H9 (cell line): ENCODE results near the gene ASPG. TPM values are rescaled to one million over a fixed set of nuclear protein-coding genes. Genes with fewer than 3 reads are reported as not detected.
A peak's percentile ranks its signal among the peaks of the same experiment; 100 is the strongest.

Experiments used
- DNase-seq: peaks from one replicate; pipeline ENCODE4 v3.0.0-alpha.2; 2017
- H2AFZ ChIP-seq: one replicate; pipeline ENCODE4 v1.6.1; 2013; ENCODE audit warnings: mild to moderate bottlenecking, low read length, control low read depth, moderate library complexity
- H2AK5ac ChIP-seq: 2 replicates; pipeline ENCODE4 v1.6.1; 2013; ENCODE audit warnings: low read length, control low read depth, mixed read lengths; ENCODE audit not compliant: insufficient read length
- H2BK120ac ChIP-seq: one replicate; pipeline ENCODE4 v1.6.1; 2013; ENCODE audit warnings: low read depth, mild to moderate bottlenecking, low read length, control low read depth, inconsistent platforms; ENCODE audit not compliant: poor library complexity, severe bottlenecking
- H2BK12ac ChIP-seq: 2 replicates; pipeline ENCODE4 v1.6.1; 2013; ENCODE audit warnings: low read length, control low read depth, mixed read lengths, low read depth; ENCODE audit not compliant: insufficient read length
- H2BK15ac ChIP-seq: 2 replicates; pipeline ENCODE4 v1.6.1; 2013; ENCODE audit warnings: low read depth, low read length, control low read depth
- H2BK20ac ChIP-seq: one replicate; pipeline ENCODE4 v1.6.1; 2013; ENCODE audit warnings: low read depth, mild to moderate bottlenecking, low read length, control low read depth, inconsistent platforms; ENCODE audit not compliant: poor library complexity, severe bottlenecking
- H2BK5ac ChIP-seq: 2 replicates; pipeline ENCODE4 v1.6.1; 2013; ENCODE audit warnings: low read length, control low read depth, mixed read lengths; ENCODE audit not compliant: insufficient read length
- H3K14ac ChIP-seq: 2 replicates; pipeline ENCODE4 v1.6.1; 2013; ENCODE audit warnings: low read length, control low read depth; ENCODE audit not compliant: insufficient read depth
- H3K18ac ChIP-seq: 2 replicates; pipeline ENCODE4 v1.6.1; 2013; ENCODE audit warnings: low read depth, mild to moderate bottlenecking, mixed read lengths, low read length, control low read depth; ENCODE audit not compliant: insufficient read length
- H3K23ac ChIP-seq: 2 replicates; pipeline ENCODE4 v1.6.1; 2013; ENCODE audit warnings: low read length, control low read depth, mixed read lengths, low read depth; ENCODE audit not compliant: insufficient read length
- H3K23me2 ChIP-seq: 2 replicates; pipeline ENCODE4 v1.6.1; 2013; ENCODE audit warnings: low read depth, mild to moderate bottlenecking, mixed read lengths, low read length, control low read depth; ENCODE audit not compliant: insufficient read length, poor library complexity, severe bottlenecking
- H3K27ac ChIP-seq: 2 replicates; pipeline ENCODE4 v1.5.1; 2013; ENCODE audit warnings: low read length, control low read depth, mixed read lengths, low read depth; ENCODE audit not compliant: insufficient read length
- H3K27me3 ChIP-seq: 2 replicates; pipeline ENCODE4 v1.6.1; 2013; ENCODE audit warnings: low read length, control low read depth, inconsistent platforms; ENCODE audit not compliant: insufficient read depth
- H3K4ac ChIP-seq: 2 replicates; pipeline ENCODE4 v1.6.1; 2013; ENCODE audit warnings: low read depth, mild to moderate bottlenecking, control low read depth, inconsistent platforms, low read length, moderate library complexity
- H3K4me1 ChIP-seq: 2 replicates; pipeline ENCODE4 v1.6.1; 2013; ENCODE audit warnings: low read length, control low read depth, inconsistent platforms; ENCODE audit not compliant: insufficient read depth
- H3K4me2 ChIP-seq: 2 replicates; pipeline ENCODE4 v1.6.1; 2013; ENCODE audit warnings: low read length, control low read depth, mixed read lengths; ENCODE audit not compliant: insufficient read length, insufficient read depth
- H3K56ac ChIP-seq: 2 replicates; pipeline ENCODE4 v1.6.1; 2013; ENCODE audit warnings: low read depth, mild to moderate bottlenecking, mixed read lengths, low read length, control low read depth; ENCODE audit not compliant: insufficient read length
- H3K79me1 ChIP-seq: 2 replicates; pipeline ENCODE4 v1.6.1; 2013; ENCODE audit warnings: low read depth, mild to moderate bottlenecking, moderate library complexity, low read length, control low read depth, inconsistent platforms; ENCODE audit not compliant: insufficient read depth, poor library complexity, severe bottlenecking
- H3K79me2 ChIP-seq: 2 replicates; pipeline ENCODE4 v1.6.1; 2013; ENCODE audit warnings: low read length, control low read depth, inconsistent platforms; ENCODE audit not compliant: insufficient read depth
- H3K9ac ChIP-seq: 2 replicates; pipeline ENCODE4 v1.6.1; 2013; ENCODE audit warnings: low read length, control low read depth, mixed read lengths; ENCODE audit not compliant: insufficient read length; ENCODE audit errors: extremely low read depth
- H3K9me3 ChIP-seq: one replicate; pipeline ENCODE4 v1.6.1; 2013; ENCODE audit warnings: low read depth, low read length, inconsistent platforms; ENCODE audit not compliant: control insufficient read depth
- H3T11ph ChIP-seq: one replicate; pipeline ENCODE4 v1.6.1; 2013; ENCODE audit warnings: mild to moderate bottlenecking, low read length, control low read depth, inconsistent platforms
- H4K20me1 ChIP-seq: one replicate; pipeline ENCODE4 v1.6.1; 2013; ENCODE audit not compliant: control insufficient read depth, insufficient read length, insufficient read depth
- H4K5ac ChIP-seq: 2 replicates; pipeline ENCODE4 v1.6.1; 2013; ENCODE audit warnings: low read depth, mild to moderate bottlenecking, mixed read lengths, low read length, control low read depth; ENCODE audit not compliant: insufficient read length
- H4K8ac ChIP-seq: replicated peaks from 2 replicates; pipeline ENCODE4 v1.6.1; 2013; ENCODE audit warnings: low read length, control low read depth, mixed read lengths, low read depth; ENCODE audit not compliant: insufficient read length
- H4K91ac ChIP-seq: 2 replicates; pipeline ENCODE4 v1.6.1; 2013; ENCODE audit warnings: low read depth, mild to moderate bottlenecking, moderate library complexity, mixed read lengths, low read length, control low read depth; ENCODE audit not compliant: insufficient read length
- H3K27ac Mint-ChIP-seq, 3 experiments: 2 replicates in 2 of 3; 3 replicates in 1 of 3; pipeline ENCODE4 v1.8.0; 2020 to 2021; ENCODE audit warnings: mixed read lengths in 3 of 3, mild to moderate bottlenecking in 1 of 3, moderate library complexity in 1 of 3
- H3K27me3 Mint-ChIP-seq: 2 replicates; pipeline ENCODE4 v1.8.0; 2021; ENCODE audit warnings: low read depth, mild to moderate bottlenecking, moderate library complexity, mixed read lengths
- H3K36me3 Mint-ChIP-seq, 3 experiments: 2 replicates in 2 of 3; 3 replicates in 1 of 3; pipeline ENCODE4 v1.8.0; 2020 to 2021; ENCODE audit warnings: low read depth in 3 of 3, mixed read lengths in 3 of 3; ENCODE audit not compliant: insufficient read depth in 1 of 3
- H3K4me1 Mint-ChIP-seq, 2 experiments: 2 replicates each; pipeline ENCODE4 v1.8.0; 2020; ENCODE audit warnings: mixed read lengths in 2 of 2
- H3K4me3 Mint-ChIP-seq, 2 experiments: 2 replicates in 1 of 2; 3 replicates in 1 of 2; pipeline ENCODE4 v1.8.0; 2020 to 2021; ENCODE audit warnings: mild to moderate bottlenecking in 2 of 2, mixed read lengths in 2 of 2, moderate library complexity in 1 of 2
- H3K9me3 Mint-ChIP-seq, 2 experiments: 2 replicates in 1 of 2; 3 replicates in 1 of 2; pipeline ENCODE4 v1.8.0; 2020; ENCODE audit warnings: mild to moderate bottlenecking in 2 of 2, mixed read lengths in 2 of 2, moderate library complexity in 1 of 2
- WGBS: extraction: QIAGEN DNeasy Blood & Tissue Kit; methylation state at CpG from one replicate; pipeline ENCODE4 v1.1.7; 2013; ENCODE audit warnings: missing lambda C conversion rate, low lambda C conversion rate, mixed read lengths; ENCODE audit not compliant: insufficient read length; ENCODE audit errors: extremely low coverage; 5-methylcytosine and 5-hydroxymethylcytosine counted together
- total RNA-seq: library from RNA; stranded (reverse); gene quantifications from 2 replicates; pipeline ENCODE4 v1.2.1, GENCODE V29; 2021
- TF ChIP-seq, protein P1 (sequence below): fragments of 200-600 bp; sonication (generic); conservative IDR thresholded peaks from 3 replicates; pipeline ENCODE4 v1.8.0; 2021; ENCODE audit warnings: antibody characterized with exemption, mild to moderate bottlenecking

ASPG gene
- total RNA-seq, 1 experiment from 2014 or later: 0.33 TPM

DNA sequence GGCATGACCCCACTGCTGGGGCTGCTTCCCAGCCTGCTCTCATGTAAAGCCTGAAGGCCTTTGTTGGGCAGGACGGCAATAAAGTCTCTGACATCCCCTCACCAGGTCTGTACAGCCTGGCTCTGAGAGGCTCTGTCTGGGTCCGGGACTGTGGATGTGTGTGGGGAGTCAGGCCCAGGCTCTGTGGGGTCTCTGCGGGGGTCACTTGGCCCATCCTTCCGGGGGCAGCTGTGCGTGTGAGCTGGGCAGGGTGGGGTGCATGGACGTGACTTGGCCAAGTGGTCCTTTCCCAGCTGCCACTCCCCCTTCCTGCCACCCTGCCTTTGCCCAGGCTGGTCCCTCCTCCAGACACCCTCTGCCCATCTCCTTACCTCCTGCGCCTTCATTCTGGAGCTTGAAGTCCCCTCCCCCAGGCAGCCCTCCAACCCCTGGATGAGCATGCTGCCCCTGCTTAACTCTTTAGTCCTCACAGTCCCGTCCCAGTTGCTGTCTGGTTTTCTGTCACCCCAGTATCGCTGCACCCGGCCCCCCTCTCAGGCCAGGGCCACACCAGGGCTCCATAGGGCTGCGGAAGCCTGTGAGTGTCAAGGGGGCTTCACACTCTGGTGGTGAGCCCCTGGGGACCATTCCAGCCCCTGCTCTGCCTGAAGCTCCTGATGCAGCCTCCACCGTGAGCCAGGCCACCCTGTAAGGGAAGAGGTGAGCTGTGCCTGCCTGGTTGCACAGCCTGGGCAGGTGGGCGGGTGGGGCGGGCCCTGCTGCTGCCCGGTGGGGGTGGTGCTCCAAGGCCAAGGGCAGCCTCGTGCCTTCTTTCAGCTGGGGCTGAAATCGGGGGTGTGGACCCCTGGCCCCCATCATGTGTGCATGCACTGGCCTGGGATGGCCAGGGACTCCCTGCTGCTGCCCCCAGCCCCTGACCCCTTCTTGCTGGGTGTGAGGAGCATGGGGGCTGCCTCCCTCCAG lies 27.4 kb downstream of the ASPG start:
- Histone ChIP-seq H3K18ac (no peak overlapping the region), H3K9me3 (no peaks in the 10 kb centered on the region), H3T11ph (no peak overlapping the region), H3K4me2 (no peak overlapping the region), H3K4me1 (no peaks in the 10 kb centered on the region; the same call in 1 of the 2 replicates), H3K23ac (no peak overlapping the region), H2AK5ac (no peak overlapping the region), H3K79me1 (no peaks in the 10 kb centered on the region), H3K27me3 (peaks cover 6% of the 10 kb centered on the region; the same call in 1 of the 2 replicates), H3K14ac (peak overlapping the region; percentile 23; the same call in 1 of the 2 replicates), H2BK120ac (no peak overlapping the region), H3K79me2 (no peaks in the 10 kb centered on the region), H2BK12ac (no peak overlapping the region), H3K23me2 (peaks cover 7% of the 10 kb centered on the region), H3K4ac (no peak overlapping the region), H2BK15ac (no peak overlapping the region), H3K56ac (no peak overlapping the region), H2BK20ac (no peak overlapping the region), H4K91ac (no peak overlapping the region), H3K27ac (no peak overlapping the region), H2AFZ (no peak overlapping the region), H4K8ac (no peak overlapping the region), H2BK5ac (no peak overlapping the region), H3K9ac (no peak overlapping the region), H4K5ac (no peak overlapping the region), H4K20me1 (no peaks in the 10 kb centered on the region)
- Mint-ChIP-seq H3K9me3 (no peaks in the 10 kb centered on the region; a peak in 1 of 5 replicates), H3K4me3 (no peak overlapping the region), H3K27ac (no peak overlapping the region), H3K4me1 (peaks cover 2 to 14% of the 10 kb centered on the region in 2 experiments; a peak in 3 of 4 replicates), H3K36me3 (no peaks in the 10 kb centered on the region), H3K27me3 (peaks cover 32% of the 10 kb centered on the region)
- TF ChIP-seq, protein P1, sequence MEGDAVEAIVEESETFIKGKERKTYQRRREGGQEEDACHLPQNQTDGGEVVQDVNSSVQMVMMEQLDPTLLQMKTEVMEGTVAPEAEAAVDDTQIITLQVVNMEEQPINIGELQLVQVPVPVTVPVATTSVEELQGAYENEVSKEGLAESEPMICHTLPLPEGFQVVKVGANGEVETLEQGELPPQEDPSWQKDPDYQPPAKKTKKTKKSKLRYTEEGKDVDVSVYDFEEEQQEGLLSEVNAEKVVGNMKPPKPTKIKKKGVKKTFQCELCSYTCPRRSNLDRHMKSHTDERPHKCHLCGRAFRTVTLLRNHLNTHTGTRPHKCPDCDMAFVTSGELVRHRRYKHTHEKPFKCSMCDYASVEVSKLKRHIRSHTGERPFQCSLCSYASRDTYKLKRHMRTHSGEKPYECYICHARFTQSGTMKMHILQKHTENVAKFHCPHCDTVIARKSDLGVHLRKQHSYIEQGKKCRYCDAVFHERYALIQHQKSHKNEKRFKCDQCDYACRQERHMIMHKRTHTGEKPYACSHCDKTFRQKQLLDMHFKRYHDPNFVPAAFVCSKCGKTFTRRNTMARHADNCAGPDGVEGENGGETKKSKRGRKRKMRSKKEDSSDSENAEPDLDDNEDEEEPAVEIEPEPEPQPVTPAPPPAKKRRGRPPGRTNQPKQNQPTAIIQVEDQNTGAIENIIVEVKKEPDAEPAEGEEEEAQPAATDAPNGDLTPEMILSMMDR: no peak
- WGBS: no CpG with 5 or more reads among the region's 17 CpGs
- no peak for DNase-seq
